GM12864 (cell line): Measurements from ENCODE around the gene NARS2.

Source experiments
- DNase-seq: peaks from one replicate; pipeline ENCODE4 v3.0.0-alpha.2; 2011; ENCODE audit warnings: low read depth
- H3K4me3 ChIP-seq: 2 replicates; pipeline ENCODE4 v1.5.1; 2011; ENCODE audit warnings: mild to moderate bottlenecking, low read depth, low read length, control low read depth
- CTCF ChIP-seq: IDR thresholded peaks from 2 replicates; pipeline ENCODE4 v1.5.1; 2011; ENCODE audit warnings: low read depth, mild to moderate bottlenecking, moderate library complexity, low read length, control low read depth, inconsistent platforms; ENCODE audit errors: missing control alignments

The NARS2 gene

DNA sequence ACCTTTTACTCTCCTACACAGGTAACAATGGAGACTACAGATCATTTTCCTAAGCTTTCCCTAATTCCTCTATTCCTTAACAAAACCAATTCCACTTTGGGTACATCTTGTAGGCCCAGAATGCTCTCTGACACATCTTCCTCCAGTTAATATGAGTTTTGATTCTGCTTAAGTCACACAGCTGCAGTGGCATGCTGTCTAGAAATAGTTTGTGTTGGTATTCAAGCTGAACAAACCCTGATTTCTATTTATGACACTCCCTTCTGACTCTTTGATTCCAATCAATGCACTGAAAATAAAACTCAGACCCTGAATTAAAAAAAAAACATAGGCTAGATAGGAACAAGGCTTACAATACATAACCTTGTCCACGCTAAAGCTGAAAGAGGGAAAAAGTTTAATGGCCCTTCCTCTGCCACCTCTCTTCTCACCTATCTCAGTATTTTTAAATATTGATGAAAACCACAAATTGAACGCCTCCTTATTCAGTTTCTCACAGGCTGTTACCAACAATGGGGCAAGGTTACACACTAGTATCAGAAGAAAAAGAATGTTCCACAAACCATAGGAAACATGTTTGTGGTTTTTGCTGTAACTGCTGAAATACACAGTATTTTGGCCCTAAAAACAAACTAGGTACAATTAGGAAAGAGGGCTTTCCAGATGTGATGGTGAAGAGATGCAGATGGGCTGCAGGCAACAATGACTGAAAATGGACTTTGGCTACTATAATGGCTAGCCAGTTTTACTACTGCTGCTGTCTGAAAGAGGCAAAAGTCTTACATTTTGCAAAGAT is 121.3 kb downstream of the NARS2 start:
- no peak for DNase-seq
- no peak overlapping the region for H3K4me3 ChIP-seq
- TF ChIP-seq CTCF, result no peak

DNA sequence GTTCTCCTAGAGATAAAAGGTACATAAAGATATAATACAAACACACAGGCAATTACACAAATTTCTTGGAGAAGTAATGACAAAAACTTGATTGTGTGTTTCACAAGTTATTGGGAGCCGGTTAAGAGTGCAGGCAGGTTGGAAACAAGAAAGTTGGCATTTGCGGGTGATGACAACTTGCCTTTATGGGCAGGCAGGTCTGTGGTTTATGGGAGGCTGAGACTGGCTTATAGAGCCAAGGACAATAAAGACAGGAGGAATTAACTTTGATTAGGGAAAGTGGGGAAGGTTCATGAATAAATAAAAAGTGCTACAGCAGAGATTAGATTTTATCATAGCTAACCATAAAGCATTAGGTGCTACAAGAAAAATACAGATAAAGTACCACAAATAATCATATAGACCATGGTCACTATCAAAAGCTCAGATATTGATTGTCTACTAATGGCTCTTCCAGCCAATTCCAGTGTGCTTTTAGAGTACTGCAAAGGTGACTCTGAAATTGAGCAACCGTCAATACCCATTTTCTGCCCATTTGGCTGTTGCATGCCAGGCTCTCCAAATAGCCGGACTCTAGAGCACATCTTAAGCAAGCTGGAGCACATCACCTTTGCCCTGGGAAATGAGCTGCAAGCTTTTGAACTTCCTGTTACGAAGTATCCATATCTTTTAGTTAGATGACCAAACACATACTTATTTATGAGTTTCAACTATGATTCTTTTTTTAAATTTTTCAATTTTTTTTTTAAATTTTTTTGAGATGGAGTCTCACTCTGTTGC is 123.1 kb downstream of the NARS2 start:
- no peak for TF ChIP-seq CTCF
- no peak overlapping the region for H3K4me3 ChIP-seq
- DNase-seq, result no peak

DNA sequence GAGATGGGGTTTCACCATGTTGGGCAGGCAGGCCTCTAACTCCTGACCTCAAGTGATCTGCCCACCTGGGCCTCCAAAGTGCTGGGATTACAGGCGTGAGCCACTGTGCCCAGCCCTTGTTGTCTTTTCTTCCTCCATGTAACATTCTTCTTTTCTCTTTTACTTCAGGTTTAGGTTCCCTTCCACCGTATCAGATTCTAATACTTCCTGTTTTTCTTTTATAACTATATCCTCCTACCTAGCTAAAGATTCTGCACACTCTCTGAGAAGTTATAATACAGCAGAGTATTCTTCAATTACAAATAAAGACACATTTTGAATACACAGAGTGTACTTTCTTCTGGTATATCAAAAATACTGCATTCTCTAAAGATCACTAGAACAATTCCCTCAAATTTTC is 123.8 kb downstream of the NARS2 start:
- TF ChIP-seq CTCF, result no peak
- DNase-seq, result no peak
- H3K4me3 ChIP-seq, result no peak overlapping the region

- no peak for DNase-seq
- H3K4me3 ChIP-seq, result no peak overlapping the region
- TF ChIP-seq CTCF, result no peak
Measured at GRCh38 chr11:78449866-78450265, 124.8 kb downstream of the NARS2 start.

GRCh38 chr11:78446210-78446609 is 128.5 kb downstream of the NARS2 start:
- no peak overlapping the region for H3K4me3 ChIP-seq
- no peak for TF ChIP-seq CTCF
- no peak for DNase-seq

DNA sequence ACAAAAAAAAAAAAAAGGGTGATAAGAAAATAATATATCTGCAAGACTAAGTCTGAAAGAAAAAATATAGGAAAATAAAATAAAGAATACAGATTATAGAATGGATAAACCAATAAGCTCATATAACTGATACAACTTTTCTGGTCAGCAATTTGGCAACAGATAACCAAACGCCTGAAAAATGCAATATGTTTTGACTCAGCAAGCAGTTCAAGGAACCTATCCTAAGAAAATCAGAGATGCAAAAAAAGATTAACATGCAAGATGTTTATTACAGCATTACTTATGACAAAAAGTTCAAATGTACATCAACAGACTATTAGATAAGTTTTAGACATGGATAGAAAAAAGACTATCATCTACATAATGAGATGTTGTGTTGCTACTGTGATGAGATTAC is 129.9 kb downstream of the NARS2 start:
- TF ChIP-seq CTCF, result no peak
- DNase-seq, result no peak
- H3K4me3 ChIP-seq, result no peak overlapping the region

GRCh38 chr11:78441956-78442355 is 132.7 kb downstream of the NARS2 start:
- H3K4me3 ChIP-seq, result no peak overlapping the region
- no peak for TF ChIP-seq CTCF
- no peak for DNase-seq
